Memory B cell (primary cell): Measurements from ENCODE around the gene PAGE3.

Experiments
- ATAC-seq: fragments of 150-1000 bp; cut with Tn5 transposase; 2 replicates; pipeline ENCODE4 v1.10.0; 2021; ENCODE audit warnings: low read depth, mild to moderate bottlenecking, moderate library complexity
- DNase-seq, 2 donors: peaks; one replicate each; pipeline ENCODE4 v3.0.0; 2022; ENCODE audit warnings: low spot score in 2 of 2
- H3K27ac Mint-ChIP-seq: one replicate; pipeline ENCODE4 v1.8.0; 2022; ENCODE audit warnings: mild to moderate bottlenecking, moderate library complexity, mixed read lengths
- H3K27me3 Mint-ChIP-seq: one replicate; pipeline ENCODE4 v1.8.0; 2022; ENCODE audit warnings: mixed read lengths
- H3K36me3 Mint-ChIP-seq: one replicate; pipeline ENCODE4 v1.8.0; 2022; ENCODE audit warnings: mild to moderate bottlenecking, mixed read lengths
- H3K4me1 Mint-ChIP-seq: one replicate; pipeline ENCODE4 v1.8.0; 2022; ENCODE audit warnings: mixed read lengths
- H3K4me3 Mint-ChIP-seq: one replicate; pipeline ENCODE4 v1.8.0; 2022; ENCODE audit warnings: mild to moderate bottlenecking, moderate library complexity, mixed read lengths
- H3K9me3 Mint-ChIP-seq: one replicate; pipeline ENCODE4 v1.8.0; 2022; ENCODE audit warnings: mixed read lengths

PAGE3 gene

GRCh38 chrX:55264816-55265215 lies at the start of gene PAGE3:
PAGE3 (minus strand) TSS chrX:55264916; CDS start chrX:55263903, 1,013 bp downstream.
- Mint-ChIP-seq H3K9me3 (no peaks in the 10 kb centered on the region), H3K4me3 (no peak within 1 kb of the TSS), H3K27me3 (no peaks in the 10 kb centered on the region), H3K27ac (no peak within 1 kb of the TSS), H3K36me3 (no peaks in the 10 kb centered on the region), H3K4me1 (no peaks in the 10 kb centered on the region)
- DNase-seq = no peak
- ATAC-seq = no peak

GRCh38 chrX:55312655-55313054 lies 47.9 kb upstream of the PAGE3 start:
- Mint-ChIP-seq H3K4me3 (no peak overlapping the region), H3K4me1 (peaks cover 4% of the 10 kb centered on the region), H3K36me3 (no peaks in the 10 kb centered on the region), H3K9me3 (no peaks in the 10 kb centered on the region), H3K27me3 (peaks cover 2% of the 10 kb centered on the region), H3K27ac (no peak overlapping the region)
- DNase-seq (no peak), ATAC-seq (no peak)

- Mint-ChIP-seq H3K9me3 (peaks cover 1% of the 10 kb centered on the region), H3K27me3 (no peaks in the 10 kb centered on the region), H3K36me3 (no peaks in the 10 kb centered on the region), H3K4me1 (no peaks in the 10 kb centered on the region), H3K27ac (no peak overlapping the region), H3K4me3 (no peak overlapping the region)
- ATAC-seq (no peak), DNase-seq (no peak)
These were observed 26.2 kb upstream of the PAGE3 start for GRCh38 chrX:55290963-55291362.

- DNase-seq (no peak), ATAC-seq (no peak)
- no peaks in the 10 kb centered on the region for H3K27me3 Mint-ChIP-seq
These were observed 15.1 kb upstream of the PAGE3 start for GRCh38 chrX:55279832-55280231.

GRCh38 chrX:55260806-55261205 lies 3.9 kb downstream of the PAGE3 start:
- ATAC-seq = no peak

More at GRCh38 chrX:55279832-55280231, 15.1 kb upstream of the PAGE3 start:
- no peak overlapping the region for H3K27ac Mint-ChIP-seq
- no peaks in the 10 kb centered on the region for H3K36me3 Mint-ChIP-seq
- H3K4me1 Mint-ChIP-seq = no peaks in the 10 kb centered on the region
- no peak overlapping the region for H3K4me3 Mint-ChIP-seq
- no peaks in the 10 kb centered on the region for H3K9me3 Mint-ChIP-seq

GRCh38 chrX:55253528-55253927 lies 11.2 kb downstream of the PAGE3 start:
- Mint-ChIP-seq H3K27ac (no peak overlapping the region), H3K4me3 (no peak overlapping the region), H3K27me3 (peaks cover 3% of the 10 kb centered on the region), H3K9me3 (no peaks in the 10 kb centered on the region), H3K4me1 (no peaks in the 10 kb centered on the region), H3K36me3 (no peaks in the 10 kb centered on the region)
- no peak for ATAC-seq
- DNase-seq = no peak

More at GRCh38 chrX:55260806-55261205, 3.9 kb downstream of the PAGE3 start:
- no peak for DNase-seq
- H3K9me3 Mint-ChIP-seq = no peaks in the 10 kb centered on the region
- no peak overlapping the region for H3K27ac Mint-ChIP-seq
- H3K4me3 Mint-ChIP-seq = no peak overlapping the region
- no peaks in the 10 kb centered on the region for H3K4me1 Mint-ChIP-seq
- no peaks in the 10 kb centered on the region for H3K36me3 Mint-ChIP-seq
- H3K27me3 Mint-ChIP-seq = no peaks in the 10 kb centered on the region

GRCh38 chrX:55240788-55241340 lies 23.9 kb downstream of the PAGE3 start:
- no peak overlapping the region for H3K27ac Mint-ChIP-seq
- H3K4me1 Mint-ChIP-seq = no peaks in the 10 kb centered on the region
- ATAC-seq = no peak

GRCh38 chrX:55220119-55220794 lies 44.5 kb downstream of the PAGE3 start, which contains the start of gene PAGE5:
PAGE5 (plus strand) TSS chrX:55220346; CDS start chrX:55221383, 1,037 bp downstream.
- DNase-seq (no peak), ATAC-seq (no peak)
- H3K27ac Mint-ChIP-seq = no peak within 1 kb of the TSS
- H3K36me3 Mint-ChIP-seq = no peaks in the 10 kb centered on the region
- H3K9me3 Mint-ChIP-seq = no peaks in the 10 kb centered on the region
- H3K4me3 Mint-ChIP-seq = no peak within 1 kb of the TSS
- H3K27me3 Mint-ChIP-seq = peaks cover 4% of the 10 kb centered on the region
- H3K4me1 Mint-ChIP-seq = no peaks in the 10 kb centered on the region

More at GRCh38 chrX:55240788-55241340, 23.9 kb downstream of the PAGE3 start:
- no peak for DNase-seq
- Mint-ChIP-seq H3K4me3 (no peak overlapping the region), H3K9me3 (no peaks in the 10 kb centered on the region), H3K27me3 (peaks cover 3% of the 10 kb centered on the region), H3K36me3 (no peaks in the 10 kb centered on the region)

- no peaks in the 10 kb centered on the region for H3K4me1 Mint-ChIP-seq
- H3K4me3 Mint-ChIP-seq = no peak overlapping the region
- H3K36me3 Mint-ChIP-seq = no peaks in the 10 kb centered on the region
- H3K9me3 Mint-ChIP-seq = no peaks in the 10 kb centered on the region
- DNase-seq (no peak), ATAC-seq (no peak)
- no peaks in the 10 kb centered on the region for H3K27me3 Mint-ChIP-seq
- no peak overlapping the region for H3K27ac Mint-ChIP-seq
These were observed 51.3 kb downstream of the PAGE3 start for GRCh38 chrX:55213381-55213780.

GRCh38 chrX:55210931-55211677 lies 53.6 kb downstream of the PAGE3 start:
- H3K4me3 Mint-ChIP-seq = no peak overlapping the region
- no peaks in the 10 kb centered on the region for H3K9me3 Mint-ChIP-seq
- no peaks in the 10 kb centered on the region for H3K36me3 Mint-ChIP-seq
- H3K4me1 Mint-ChIP-seq = no peaks in the 10 kb centered on the region
- DNase-seq (no peak), ATAC-seq (no peak)
- no peaks in the 10 kb centered on the region for H3K27me3 Mint-ChIP-seq
- no peak overlapping the region for H3K27ac Mint-ChIP-seq
